Stimulated activated CD4-positive, alpha-beta T cell treated with anti-CD3 and anti-CD28 coated beads, Interleukin-12 subunit alpha, Interleukin-12 subunit beta, amount 100 ng/mL, for 4 hours (primary cell): ENCODE results near the gene CLMN.

ENCODE experiments used
- DNase-seq: peaks from one replicate; pipeline ENCODE4 v3.0.0-alpha.2; 2020

The CLMN gene

GRCh38 chr14:95340201-95340697 is 20.5 kb upstream of the CLMN start:
- DNase-seq = no peak

DNA sequence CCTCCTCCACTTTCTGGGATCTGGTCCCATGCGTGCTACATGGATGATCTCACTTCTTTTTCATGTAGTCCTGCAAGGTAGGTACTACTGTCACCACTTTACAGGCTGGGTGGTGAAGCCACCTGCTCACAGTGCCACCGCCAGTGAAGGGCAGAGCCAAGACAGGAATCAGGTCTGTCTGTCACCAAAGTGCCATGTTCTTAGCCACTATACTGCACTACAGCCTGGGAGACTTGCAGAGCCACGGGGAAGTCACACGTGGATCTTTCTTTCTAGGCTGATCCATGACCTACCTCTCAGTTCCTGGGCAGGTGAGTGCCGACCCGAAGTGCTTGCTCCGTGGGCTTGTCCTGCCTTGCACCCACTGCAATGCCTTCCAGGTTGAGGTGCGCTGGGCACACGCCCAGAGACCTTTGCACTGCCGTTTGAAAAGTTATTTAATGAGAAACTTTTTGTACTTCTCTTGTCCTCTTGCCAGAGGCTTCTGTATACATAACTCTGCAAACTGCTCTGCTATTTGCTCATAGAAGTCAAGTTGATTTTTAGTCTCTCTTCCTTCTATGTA is 19.7 kb upstream of the CLMN start:
- DNase-seq = no peak

DNA sequence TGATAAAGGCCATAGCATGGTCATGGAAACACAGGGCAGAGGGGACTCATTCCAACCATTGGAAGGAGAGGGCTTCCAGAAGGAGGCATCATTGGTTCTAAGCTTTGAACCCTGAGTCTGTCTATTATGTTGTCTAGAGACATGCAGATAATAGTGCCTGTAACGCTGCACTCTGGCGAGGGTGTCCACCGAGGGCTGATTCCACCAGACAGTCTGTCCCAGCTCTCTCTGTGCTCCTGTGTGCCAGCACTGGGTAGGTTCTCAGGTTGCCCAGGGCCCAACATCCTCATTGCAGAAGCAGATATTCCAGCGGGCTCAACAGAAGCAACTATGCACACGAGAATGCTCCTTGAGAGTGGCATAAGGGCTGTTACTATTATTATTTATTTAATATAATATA is 18.7 kb upstream of the CLMN start:
- no peak for DNase-seq

- DNase-seq = no peak
Observed at GRCh38 chr14:95337041-95337595, 17.4 kb upstream of the CLMN start.

GRCh38 chr14:95336192-95336760 is 16.6 kb upstream of the CLMN start:
- DNase-seq = no peak

DNA sequence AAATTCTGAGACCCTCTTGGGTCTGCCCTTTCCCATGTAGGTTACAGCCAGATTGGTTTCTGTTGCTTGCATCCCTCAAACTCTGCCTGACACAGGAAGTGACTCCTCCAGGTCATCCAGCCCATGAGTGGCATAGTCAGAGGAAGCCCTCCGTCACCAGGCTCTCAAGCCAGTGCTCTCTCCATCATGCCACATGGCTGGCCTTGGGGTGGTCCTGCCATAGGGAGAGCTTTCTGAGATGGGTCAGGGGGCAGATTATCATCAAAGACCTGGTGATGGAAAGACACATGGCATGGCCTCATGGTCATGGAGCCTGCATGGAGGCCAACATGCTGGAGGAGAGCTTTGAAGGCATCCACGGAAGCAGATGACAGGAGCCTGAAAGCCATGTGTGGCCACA is 15.4 kb upstream of the CLMN start:
- DNase-seq = no peak

GRCh38 chr14:95334044-95334443 is 14.3 kb upstream of the CLMN start:
- DNase-seq = no peak

GRCh38 chr14:95332641-95333040 is 12.9 kb upstream of the CLMN start:
- no peak for DNase-seq

- DNase-seq = no peak
Observed at GRCh38 chr14:95331708-95332408, 12.2 kb upstream of the CLMN start.

- no peak for DNase-seq
Observed at GRCh38 chr14:95330591-95331370, 11.1 kb upstream of the CLMN start.

DNA sequence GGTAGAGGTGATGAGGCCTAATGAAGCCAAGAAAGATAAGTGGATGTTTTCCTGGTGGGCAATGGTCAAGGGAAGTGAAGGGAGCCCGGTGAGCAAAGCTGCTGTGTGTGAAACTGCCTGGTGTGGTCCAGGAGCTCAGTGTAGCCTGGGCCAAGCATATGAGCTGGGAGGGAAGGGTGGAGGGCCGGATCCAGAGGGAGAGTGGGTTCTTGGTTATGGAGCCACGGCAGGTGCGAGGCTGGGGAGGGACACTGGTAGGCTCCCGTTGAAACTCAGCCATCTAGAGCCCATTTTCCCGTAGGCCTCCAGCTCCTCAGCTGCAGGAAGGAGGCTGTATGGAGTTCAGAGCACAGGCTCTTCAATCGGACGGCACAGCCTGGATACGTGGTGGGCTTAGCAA is 10.2 kb upstream of the CLMN start:
- no peak for DNase-seq

- DNase-seq = no peak
Observed at GRCh38 chr14:95328729-95329503, 9.2 kb upstream of the CLMN start.

GRCh38 chr14:95327558-95328374 is 8.1 kb upstream of the CLMN start:
- DNase-seq = no peak

DNA sequence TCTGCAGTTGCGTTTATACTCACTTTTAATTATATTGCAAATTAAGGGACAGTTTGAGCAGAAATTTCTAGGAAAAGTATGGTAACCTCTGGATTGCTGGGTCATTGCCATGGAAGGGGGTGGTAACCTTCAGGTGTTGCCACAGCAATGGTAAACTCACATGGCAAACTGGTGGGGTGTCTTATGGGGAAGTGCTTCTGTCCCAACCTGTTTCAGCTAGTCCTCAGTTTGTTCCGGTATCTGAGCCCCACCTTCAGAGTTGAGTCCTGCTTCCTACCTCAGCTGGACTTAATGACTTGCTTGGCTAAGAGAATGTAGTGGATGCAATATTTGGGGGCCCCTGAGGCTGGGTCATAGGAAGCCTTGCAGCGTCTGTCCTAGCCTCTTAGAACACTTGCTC is 7.3 kb upstream of the CLMN start:
- DNase-seq = no peak

DNA sequence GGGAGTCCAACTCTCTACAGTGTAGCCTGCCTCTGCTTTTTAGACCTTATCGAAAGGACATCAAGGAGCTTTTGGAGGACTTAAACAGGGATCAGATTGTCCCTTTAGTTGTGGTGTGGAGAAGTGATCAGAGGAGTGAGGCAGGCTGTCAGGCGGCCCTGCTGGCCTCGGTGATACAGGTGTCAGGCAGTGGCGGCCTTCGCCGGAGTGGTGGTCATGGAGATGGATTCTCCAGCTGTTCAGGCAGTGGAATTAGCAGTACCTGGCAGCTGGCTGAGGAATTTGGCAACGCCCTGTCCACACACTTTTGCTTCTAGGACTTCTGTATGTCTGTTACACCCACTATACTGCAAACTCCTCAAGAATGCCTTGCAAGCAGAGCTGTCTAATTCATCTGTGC is 4.2 kb upstream of the CLMN start:
- DNase-seq = no peak

DNA sequence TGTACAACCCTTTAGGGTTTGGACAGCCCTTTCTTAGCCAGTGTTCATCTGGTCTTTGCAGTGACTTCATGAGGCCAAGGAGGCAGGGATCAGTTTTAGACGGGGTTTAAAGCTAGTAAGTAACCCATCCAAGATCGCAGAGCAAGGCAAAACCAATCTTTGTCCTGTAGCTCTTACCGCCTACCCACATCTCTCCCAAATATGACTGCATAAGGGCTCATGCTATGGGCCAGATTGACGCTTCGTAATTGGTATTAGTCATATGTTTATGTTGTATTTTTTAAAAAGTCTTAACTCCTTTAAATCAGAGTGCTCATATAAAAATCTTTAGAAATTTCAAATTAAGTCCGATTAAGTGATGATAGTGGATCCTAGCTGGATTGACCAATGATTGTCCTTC is 3.7 kb upstream of the CLMN start:
- no peak for DNase-seq

DNA sequence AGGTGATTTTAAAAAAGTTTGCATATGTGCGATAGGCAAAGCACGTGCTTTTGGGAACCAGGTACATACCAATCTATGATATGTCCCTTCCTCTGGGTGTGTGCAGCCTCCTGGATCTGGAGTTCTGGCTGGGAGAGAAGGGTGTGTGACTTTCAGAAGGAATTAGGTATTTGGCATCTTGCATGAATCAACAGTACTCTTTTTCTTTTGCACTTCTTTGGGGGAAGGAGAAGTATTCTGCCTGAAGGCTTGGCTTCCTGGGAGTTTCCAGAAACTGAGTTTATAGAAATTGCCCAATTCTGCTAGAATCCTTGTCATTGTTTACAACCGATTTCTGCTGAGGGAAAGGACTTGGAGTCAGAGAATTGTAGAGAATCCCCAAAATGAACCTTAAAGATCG is 2.9 kb upstream of the CLMN start:
- no peak for DNase-seq

- DNase-seq = no peak
Observed at GRCh38 chr14:95321693-95322455, 2.2 kb upstream of the CLMN start.

DNA sequence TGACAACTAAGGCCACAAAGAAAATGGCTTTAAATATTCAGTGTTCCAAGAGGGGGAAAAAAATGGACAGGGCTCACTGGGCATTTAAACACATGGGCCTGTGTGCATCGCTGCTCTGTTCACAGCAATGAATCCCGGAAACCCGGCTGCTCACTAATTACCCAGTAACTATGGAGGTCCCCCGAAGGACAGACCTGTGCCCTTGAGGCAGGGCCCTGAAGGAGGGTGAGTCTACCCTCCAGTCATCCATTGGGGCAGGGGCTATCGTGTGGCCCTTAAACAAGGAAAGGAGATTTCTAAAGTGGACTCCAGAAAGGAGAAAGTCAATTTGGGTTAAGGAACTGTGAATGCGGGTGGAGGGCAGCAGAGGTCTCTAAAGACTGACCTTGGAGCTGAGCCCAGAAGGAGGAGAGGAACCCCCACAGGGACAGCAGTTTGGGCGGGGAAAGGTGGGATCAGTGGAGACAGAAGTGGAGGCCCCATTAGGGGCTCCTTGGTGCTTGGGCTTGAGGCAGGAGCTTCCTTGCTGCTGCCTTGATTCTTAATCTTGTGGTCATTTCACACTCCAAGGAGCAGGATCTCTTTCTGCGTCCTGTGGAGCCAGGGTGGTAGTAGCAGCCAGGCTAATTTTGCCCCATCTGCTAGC is 1.4 kb upstream of the CLMN start:
- DNase-seq = no peak
